GM19239 (cell line): ENCODE data around the gene SLC2A9.
"Not testable (repeated sequence)": the region's sequence is repeated elsewhere in the genome, so short reads cannot be mapped to it uniquely, and the experiment has no call there.

Experiments used
- DNase-seq: peaks from one replicate; pipeline ENCODE4 v3.0.0; 2011; ENCODE audit warnings: low spot score; ENCODE audit not compliant: insufficient read length
- FAIRE-seq: peaks from 2 replicates; lab custom pipeline; 2011; peaks lifted over from hg19 to GRCh38; lab: Jason Lieb, UNC

SLC2A9 gene

DNA sequence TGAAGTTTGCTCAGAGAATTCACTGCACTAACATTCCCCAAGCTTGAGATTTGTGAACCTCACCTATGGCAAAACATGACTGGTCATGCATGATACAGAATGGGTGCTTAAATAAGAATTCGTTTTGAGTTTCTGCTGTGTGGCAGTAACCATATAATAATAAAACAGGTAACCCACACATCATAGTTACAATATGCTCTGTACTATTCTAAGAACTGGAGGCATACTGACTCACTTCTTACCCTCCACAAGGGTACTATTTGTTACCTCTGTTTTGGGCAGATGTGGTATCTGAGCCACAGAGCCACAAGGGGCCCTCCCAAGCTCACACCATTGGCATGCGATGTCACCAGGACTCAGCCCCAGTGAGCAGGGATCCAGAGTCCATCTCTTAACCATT, 17.6 kb downstream of the SLC2A9 start:
- FAIRE-seq, result peak; percentile 69
- no peak for DNase-seq

DNA sequence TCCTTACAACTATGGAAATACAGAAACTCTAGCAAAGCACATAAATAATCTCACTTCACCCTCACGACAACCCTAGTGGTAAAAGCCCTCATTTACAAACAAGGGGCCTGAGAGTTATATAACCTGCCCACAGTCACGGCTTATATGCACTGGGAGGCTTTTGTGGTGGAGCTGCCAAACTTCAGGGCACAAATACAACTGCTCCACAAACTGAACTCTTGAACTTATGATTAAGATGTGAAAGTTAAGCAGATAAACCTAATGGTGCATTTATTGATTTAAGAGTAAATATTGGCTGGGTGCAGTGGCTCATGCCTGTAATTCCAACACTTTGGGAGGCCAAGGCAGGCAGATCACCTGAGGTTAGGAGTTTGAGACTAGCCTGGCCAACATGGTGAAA, 19.0 kb downstream of the SLC2A9 start:
- DNase-seq (no peak), FAIRE-seq (peak; percentile 48)

DNA sequence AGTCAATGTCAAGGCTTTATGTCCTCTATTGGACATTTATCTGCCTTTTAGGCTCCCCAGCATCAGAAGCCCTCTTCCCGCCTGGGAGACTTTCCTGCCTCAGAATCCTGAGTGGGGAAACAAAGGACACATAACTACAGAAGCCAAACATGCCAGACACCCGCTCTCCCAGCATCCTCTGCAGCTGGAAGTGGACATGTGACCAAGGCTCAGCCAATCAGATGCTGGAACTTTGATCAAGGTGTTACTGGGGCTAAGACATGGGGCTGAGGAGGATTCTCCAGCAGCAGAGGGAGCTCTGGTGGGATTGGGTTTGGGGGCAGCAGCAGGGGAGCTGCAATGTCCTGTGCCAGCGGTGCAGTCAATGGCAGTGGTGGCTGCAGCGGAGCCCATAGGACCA, 19.5 kb downstream of the SLC2A9 start:
- DNase-seq, result no peak
- peak; percentile 11 for FAIRE-seq

DNA sequence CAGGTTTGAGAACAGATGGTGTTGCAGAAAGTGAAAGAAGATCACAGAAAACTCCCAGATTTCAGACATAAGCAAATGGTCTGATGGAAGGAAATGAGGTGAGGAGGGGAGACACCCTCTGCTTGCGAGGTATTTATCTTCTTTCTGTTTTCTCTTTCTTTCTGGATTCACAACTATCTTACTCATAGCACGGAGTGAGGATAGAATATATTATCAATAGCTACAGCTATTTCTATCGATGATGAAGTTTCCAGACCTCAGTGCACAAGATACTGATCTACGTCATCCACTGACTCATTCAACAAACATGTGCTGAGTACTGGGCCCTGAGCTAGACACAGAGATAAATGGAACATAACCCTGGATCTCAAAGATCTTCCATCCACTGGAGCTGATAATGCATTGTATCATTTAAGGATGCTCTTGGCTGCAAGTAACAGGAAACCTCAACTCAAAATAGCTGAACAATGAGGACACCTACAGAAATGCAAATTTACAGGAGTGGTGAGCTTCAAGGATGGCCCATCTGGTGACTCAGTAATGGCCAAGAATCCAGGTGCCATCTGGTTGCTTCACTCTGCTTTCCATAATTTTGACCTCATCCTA, 21.2 kb downstream of the SLC2A9 start:
- peak; percentile 98 for FAIRE-seq
- no peak for DNase-seq

DNA sequence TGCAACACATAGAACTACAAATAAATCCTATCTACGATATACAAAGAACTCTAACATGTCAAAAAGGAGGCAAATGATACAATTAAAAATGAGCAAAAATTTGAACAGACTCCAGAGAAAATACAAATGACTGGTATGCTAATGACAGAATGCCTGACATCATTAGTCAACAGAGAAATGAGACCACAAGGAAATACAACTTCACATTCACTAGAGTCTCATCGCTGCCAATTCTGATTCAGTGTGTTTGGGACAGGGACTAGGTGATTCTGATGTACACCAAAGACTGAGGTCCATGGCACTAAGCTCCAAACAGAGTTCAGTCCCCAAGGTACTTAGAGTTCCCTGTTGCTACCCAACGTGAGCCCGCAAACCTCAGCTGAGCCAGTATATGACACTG, 23.4 kb downstream of the SLC2A9 start:
- FAIRE-seq, result no peak
- DNase-seq, result no peak

DNA sequence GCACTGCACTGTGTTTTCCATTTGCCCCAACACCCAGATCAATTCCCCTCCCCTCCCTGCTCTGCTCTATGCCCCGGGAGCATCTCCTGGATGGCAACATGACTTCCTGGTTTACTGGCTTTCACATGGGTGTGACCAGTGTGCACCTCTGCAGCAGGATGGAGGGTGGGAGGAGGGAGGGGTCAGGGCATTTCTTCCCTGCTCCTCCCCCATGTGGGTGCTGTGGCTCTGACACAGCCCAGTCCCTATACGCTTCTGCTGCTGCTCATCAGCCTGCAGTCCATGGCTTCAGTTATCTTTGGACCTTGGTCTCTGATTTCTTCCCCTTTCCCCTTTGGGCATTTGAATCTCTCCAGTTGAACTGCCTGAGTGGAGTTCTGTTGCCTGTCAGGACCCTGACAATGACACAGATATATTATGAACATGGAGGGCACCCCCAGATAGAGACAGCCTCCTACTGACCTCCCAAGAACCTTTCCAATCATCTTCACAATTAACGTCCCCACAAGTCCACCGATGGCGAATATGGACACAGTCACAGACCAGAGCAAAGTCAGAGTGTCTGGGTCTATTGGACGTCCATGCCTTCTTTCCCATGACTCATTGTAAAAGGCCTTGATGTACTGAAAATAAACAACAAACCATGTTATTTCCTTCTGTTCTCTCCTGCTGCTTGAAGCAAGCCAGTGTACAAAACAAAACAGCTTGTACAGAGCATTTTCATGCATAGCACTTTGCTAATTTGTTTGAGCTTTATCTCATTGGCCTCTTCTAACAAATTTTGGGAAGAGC, 24.8 kb downstream of the SLC2A9 start:
- DNase-seq (no peak), FAIRE-seq (no peak)

DNA sequence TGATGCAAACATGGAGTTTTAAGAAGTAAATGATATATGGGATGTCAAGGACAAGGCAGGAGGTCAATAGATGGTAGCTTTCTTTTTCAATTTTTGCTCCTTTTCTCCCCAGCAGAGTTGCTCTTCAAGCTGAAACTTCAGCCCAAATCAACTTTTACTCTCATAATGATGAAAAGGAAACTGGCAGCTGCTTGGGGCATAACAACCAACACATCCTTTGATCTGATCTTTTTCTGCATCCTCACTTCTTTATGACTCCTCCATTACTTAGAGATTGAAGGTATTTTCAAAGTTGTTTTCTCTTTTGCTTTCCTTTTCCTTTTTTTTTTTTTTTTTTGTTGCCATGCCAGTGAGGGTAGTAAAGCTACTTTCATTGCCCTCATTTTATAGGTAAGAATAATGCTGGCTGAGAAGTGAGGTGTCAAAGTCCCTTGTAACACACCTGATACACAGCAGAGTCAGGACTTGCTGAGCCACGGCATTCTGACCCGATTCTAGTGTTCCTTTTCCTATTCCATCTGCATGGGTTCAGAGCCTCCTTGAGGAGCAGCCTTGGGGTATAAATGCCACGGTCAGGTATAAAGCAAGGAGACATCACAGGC, 26.9 kb downstream of the SLC2A9 start:
- DNase-seq (no peak), FAIRE-seq (peak; percentile 88)

DNA sequence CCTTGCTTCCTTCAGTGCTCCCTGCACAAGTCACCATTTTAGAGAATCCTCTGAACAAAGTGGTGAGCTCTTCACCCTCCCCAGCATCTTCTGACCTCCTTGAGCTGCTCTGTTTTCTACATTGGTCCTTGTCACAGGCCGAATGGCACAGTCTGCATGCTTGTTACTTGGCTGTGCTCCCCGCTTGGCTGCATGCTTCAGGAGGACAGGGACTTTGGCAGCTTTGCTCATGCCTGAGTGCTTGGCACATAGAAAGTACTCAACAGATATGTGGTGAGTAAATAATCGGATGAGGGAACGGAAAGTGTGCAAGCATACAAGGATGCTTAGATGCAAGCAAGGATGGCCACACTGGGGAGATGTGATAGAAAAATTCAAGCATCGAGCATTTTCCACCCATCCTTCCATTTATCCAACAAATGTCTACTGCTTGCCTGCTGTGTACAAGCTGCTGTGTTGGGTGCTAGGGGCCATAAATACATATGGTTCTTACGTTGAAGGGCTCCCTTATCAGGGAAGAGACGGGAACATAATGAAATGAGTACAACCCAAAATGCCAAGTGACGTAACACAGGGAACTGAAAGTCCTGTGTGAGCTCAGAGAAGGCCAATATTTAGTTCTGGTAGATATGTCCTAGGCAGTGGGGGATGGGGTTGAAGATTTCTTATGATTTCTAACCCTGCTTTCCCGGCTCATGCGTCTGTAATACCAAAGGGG, 31.2 kb downstream of the SLC2A9 start:
- DNase-seq (no peak), FAIRE-seq (peak; percentile 23)

DNA sequence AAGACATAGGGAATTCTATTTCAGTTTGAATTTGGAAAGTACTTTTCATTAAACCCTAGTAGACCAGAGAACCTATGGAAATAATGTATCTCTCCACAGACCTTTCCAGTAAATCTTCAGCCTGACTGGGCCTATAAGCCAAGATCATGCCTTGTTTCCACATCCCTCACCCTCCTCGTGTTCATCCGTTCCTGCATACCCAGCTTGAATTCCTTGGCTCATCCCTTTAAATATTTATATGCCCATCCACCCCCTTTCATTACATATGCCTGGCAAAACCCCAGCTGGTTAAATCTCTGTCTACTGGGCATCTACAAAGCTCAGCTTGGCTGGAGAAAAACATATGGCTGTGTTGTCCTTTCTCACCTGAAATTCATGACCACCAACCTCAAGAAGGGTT, 32.4 kb downstream of the SLC2A9 start:
- DNase-seq (no peak), FAIRE-seq (no peak)

DNA sequence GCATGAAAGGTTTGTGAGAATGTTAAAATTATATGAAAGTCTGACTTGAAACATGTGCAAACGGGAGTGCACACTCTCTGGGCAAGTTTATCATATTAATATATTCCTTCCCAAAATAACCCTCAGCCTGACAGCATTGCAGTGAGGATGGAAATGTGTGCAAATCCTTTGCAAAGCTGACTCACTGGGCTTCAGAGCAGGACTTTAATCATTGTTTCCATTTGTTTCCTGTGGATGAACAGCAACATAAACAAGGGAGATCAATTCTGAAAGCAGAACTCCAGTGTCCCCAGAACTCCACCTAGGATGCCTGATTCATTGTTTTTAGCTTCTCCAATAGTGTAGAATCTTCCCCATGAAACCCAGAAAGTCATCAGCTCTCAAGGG, 32.9 kb downstream of the SLC2A9 start:
- DNase-seq (no peak), FAIRE-seq (no peak)

DNA sequence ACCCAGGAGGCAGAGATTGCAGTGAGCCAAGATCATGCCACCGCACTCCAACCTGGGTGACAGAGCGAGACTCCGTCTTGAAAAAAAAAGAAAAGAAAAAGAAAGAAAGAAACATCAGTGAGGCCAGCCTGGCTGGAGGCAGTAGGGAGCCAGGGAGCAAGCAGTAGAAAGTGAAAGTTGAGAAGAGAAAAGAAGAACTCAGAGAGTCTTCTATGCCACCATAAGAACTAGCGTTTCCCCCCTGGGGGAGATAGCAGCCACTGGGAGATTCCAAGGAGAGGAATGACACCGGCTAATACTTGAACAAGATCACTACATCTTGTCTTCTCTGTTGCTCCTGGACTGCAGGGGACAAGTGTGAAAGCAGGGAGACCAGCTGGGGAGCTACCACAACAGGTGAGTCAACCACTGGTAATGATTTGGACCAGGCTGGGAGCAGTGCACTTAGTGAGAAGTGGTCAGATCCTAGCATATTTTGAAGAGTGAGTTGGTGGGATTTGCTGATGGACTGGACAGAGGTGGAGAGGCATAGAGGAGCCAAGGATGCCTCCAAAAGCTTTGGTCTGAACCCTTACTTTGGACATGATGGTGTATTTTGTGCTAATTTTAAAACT, 33.4 kb downstream of the SLC2A9 start:
- DNase-seq (peak; percentile 25), FAIRE-seq (peak; percentile 74)

DNA sequence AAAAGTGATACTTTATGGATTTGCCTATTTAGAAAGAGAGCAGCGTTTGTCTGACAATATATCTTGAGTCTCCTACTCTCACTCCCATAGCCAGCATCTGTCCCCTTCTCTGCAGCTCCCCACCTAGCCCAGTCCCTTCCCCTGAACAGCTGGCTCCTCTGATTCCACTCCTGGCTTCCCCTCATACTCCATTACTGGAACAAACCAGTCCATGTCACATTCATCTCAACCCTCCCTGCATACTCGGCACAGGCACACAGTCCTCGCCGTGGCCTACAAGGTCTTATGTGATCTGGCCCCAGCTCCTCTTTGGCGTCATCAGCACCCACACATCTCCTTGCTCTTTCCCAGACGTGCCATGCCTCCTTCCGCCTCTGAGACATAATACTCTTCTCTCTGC, 36.7 kb downstream of the SLC2A9 start:
- no peak for FAIRE-seq

DNA sequence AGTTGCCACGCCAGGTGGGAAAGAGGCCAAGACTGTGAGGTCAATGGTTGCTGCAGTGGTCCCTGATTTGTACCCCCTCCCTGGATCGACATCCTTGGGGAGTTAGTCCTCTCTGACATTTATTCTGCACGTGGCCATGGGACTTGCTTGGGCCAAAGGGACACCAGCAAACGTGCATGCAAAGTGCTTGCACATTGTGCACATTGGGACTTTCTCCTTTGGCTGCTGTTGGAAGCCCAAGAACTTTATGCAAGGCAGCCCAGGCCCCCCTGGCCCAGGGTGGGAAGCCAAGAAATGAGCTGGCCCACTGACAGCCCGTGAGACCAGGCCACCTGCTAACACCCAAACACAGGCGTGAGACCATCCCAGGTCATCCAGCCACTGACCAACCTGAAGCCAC, 38.1 kb downstream of the SLC2A9 start:
- no peak for FAIRE-seq
- DNase-seq, result no peak

More for the DNA sequence above, 36.7 kb downstream of the SLC2A9 start:
- no peak for DNase-seq

DNA sequence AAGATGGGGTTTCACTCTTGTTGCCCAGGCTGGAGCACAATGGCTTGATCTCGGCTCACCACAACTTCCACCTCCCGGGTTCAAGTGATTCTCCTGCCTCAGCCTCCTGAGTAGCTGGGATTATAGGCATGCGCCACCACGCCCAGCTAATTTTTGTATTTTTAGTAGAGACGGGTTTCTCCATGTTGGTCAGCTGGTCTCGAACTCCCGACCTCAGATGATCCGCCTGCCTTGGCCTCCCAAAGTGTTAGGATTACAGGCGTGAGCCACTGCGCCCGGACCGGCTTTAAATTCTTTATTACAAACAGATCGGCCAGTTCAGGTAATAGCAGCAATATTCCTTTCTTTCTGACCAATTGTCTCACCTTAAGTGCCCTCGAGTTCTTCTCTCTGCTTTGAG, 39.4 kb downstream of the SLC2A9 start:
- FAIRE-seq, DNase-seq: not testable (repeated sequence)

DNA sequence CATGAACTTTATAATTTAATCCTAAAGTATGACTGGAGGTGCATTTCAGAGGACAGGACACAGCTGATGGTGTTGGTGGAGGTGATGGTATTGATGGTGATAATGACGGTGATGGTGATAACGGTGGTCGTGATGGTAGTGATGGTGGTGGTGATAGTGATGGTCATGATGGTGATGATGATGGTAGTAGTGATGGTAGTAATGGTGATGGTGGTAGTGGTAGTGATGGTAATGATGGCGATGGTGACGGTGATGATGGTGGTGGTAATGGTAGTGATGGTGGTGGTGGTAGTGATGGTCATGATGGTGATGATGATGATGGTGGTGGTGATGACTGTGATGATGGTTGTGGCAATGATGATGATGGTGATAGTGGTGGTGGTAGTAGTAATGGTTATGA, 40.4 kb downstream of the SLC2A9 start:
- FAIRE-seq (no peak), DNase-seq (no peak)

DNA sequence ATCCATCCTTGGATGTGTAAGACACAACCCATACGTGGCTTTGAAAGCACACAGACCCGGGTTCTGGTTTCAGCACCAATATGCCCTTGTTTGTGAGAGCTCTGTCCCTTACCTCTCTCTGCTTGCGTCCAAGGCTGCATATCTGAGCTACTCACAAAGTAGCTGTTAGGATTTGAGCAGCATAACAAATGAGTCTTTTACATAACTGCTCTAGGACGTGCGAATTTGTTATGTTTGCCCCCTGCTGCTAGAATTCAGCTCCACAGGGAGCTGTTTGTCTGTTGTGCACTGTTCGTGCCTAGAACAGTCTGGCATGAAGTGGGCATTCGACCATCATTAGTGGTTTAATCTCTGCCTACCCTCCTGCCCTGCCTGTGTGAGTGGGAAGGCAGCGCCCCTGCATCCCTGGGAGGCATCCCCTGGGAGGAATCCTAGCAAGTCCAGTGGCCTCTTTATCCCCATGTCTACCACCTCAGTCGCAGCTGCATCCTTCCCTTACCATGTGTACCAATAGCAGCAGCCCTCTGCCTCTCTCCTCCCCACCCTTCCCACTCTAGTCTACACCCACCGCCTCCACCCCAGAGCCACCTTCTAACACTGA, 42.1 kb downstream of the SLC2A9 start:
- DNase-seq (no peak), FAIRE-seq (no peak)

DNA sequence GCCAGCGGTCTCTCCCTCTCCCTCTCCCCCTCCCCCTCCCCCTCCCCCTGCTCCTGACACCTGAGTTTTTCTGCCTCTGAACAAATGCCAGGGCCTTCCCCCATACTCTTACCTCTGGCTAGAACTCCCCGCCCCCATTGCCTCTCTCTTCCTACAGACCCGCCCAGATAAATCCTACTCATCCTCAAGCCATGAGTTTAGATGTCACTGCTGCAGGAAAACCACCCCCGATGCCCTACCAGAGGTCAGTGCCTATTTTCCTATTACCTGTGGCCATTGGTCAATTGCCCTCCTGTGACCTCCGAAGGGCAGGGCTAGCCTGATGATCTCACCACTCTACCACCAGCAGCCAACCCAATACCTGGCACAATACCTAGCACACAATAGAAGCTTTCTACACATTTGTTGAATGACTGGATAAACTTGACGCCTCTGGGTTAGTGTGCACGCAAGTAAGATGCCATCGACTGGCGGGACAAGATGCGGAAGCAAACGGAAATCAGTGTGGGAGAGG, 43.7 kb downstream of the SLC2A9 start:
- no peak for FAIRE-seq

DNA sequence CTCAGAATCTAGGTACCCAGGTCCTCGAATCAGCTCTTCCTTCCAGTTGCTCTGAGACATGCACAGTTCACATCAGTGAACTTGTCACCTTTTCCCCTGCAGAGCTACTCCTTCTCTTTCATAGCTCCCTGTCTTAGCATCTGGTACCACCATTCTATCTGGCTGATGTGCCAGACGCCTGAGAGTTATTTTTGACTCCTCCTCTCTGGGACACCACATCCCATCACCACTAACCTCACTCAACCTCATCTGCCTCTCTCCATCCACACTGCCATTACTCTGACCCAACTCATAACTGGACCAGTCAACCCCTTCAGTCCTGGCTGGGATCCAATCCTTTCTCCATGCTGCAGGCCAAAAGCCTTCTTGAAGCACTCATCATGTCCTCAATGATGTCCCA, 44.5 kb downstream of the SLC2A9 start:
- FAIRE-seq, result no peak
- no peak for DNase-seq

More for the DNA sequence above, 43.7 kb downstream of the SLC2A9 start:
- no peak for DNase-seq

DNA sequence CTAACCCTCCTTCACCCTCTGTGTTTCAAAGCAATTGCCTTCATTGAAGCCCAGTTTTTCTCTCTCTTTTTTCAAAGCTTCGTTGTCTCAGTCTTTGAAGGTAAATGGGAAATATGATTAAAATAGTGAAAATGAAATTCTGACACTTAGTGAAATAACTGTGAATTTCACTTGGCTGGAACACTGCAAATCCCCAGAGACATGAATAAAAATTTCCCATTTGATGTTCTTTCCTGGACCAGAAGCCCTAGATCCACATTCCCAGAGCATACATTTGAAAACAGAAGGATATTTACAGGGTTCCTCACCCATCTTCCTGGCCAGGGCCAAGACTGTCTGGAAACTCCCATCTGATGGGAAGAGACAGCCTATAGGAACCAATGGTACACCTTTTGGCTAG, 45.0 kb downstream of the SLC2A9 start:
- FAIRE-seq, result no peak

DNA sequence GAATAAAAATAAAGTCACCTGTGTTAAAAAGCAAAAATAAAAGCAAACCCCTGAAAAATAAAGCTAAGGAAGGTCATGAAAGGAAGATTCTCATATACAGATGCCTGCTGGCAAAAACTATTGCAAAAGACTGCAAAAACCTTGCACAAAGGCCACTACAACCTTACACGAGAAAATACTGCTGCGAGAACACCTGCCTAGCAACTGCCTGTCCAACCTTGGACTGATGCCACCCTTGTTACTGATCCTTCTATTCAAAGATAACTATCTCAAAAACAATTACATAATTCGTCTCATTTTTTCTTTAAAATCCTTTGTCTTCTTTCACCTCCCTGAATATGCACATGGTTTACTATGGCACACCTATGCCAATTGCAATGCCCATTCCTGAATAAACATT, 49.6 kb downstream of the SLC2A9 start:
- DNase-seq (no peak), FAIRE-seq (peak; percentile 79)

More for the DNA sequence above, 45.0 kb downstream of the SLC2A9 start:
- no peak for DNase-seq
